Measurements from ENCODE around the gene SCG5. TPM values are rescaled to one million over a fixed set of nuclear protein-coding genes. Genes with fewer than 3 reads are reported as not detected.
"Not testable (repeated sequence)": the region's sequence is repeated elsewhere in the genome, so short reads cannot be mapped to it uniquely, and the experiment has no call there.

The SCG5 gene
- total RNA-seq, 1 donor from 2014 or later, result 12.1 TPM

- Histone ChIP-seq H3K79me2 (ENCODE audit: insufficient read depth, low read length) (peaks cover 45% of the 10 kb centered on the region), H3K27ac (ENCODE audit: low read depth, low read length) (peak within 1 kb of the TSS; percentile 88), H2AFZ (ENCODE audit: low read depth, low read length) (peak within 1 kb of the TSS; percentile 75), H3K4me3 (ENCODE audit: insufficient read depth, low read depth, low read length) (peak within 1 kb of the TSS; percentile 89), H3K9ac (ENCODE audit: low read length) (peak within 1 kb of the TSS; percentile 88), H3K4me2 (ENCODE audit: low read length) (peak within 1 kb of the TSS; percentile 94)
- not testable (repeated sequence) for H3K4me1 ChIP-seq (ENCODE audit: insufficient read depth, low read length); H4K20me1 ChIP-seq (ENCODE audit: insufficient read depth, low read length); H3K36me3 ChIP-seq (ENCODE audit: insufficient read depth, low read length); H3K27me3 ChIP-seq (ENCODE audit: insufficient read depth, low read length); FAIRE-seq; H3K27me3 Mint-ChIP-seq (ENCODE audit: low read depth, unreplicated experiment); H3K36me3 Mint-ChIP-seq (ENCODE audit: low read depth, unreplicated experiment); H3K4me1 Mint-ChIP-seq (ENCODE audit: low read depth, unreplicated experiment); H3K9me3 Mint-ChIP-seq (ENCODE audit: unreplicated experiment); H3K9me3 ChIP-seq (ENCODE audit: insufficient read depth, low read depth, low read length)
- DNase-seq (ENCODE audit: low read depth), result peak; percentile 93
- Mint-ChIP-seq H3K27ac (ENCODE audit: unreplicated experiment) (peak within 1 kb of the TSS; percentile 81), H3K4me3 (ENCODE audit: unreplicated experiment) (peak within 1 kb of the TSS; percentile 99)
Measured at GRCh38 chr15:32615051-32615870, 26.2 kb upstream of the SCG5 start, which contains the start of gene ARHGAP11A. TSS of gene ARHGAP11A (plus strand) at chr15:32615504. CDS start at chr15:32616212, 708 bp downstream.

- Histone ChIP-seq H3K79me2 (ENCODE audit: insufficient read depth, low read length) (peaks cover 47% of the 10 kb centered on the region), H3K4me3 (ENCODE audit: insufficient read depth, low read depth, low read length) (peak overlapping the region; percentile 89), H3K4me2 (ENCODE audit: low read length) (peak overlapping the region; percentile 90), H2AFZ (ENCODE audit: low read depth, low read length) (peak overlapping the region; percentile 67), H3K27ac (ENCODE audit: low read depth, low read length) (peak overlapping the region; percentile 66), H3K9ac (ENCODE audit: low read length) (peak overlapping the region; percentile 88)
- H4K20me1 ChIP-seq (ENCODE audit: insufficient read depth, low read length); H3K9me3 ChIP-seq (ENCODE audit: insufficient read depth, low read depth, low read length); H3K36me3 ChIP-seq (ENCODE audit: insufficient read depth, low read length); H3K27me3 Mint-ChIP-seq (ENCODE audit: low read depth, unreplicated experiment); H3K4me1 ChIP-seq (ENCODE audit: insufficient read depth, low read length); DNase-seq (ENCODE audit: low read depth); FAIRE-seq; H3K4me1 Mint-ChIP-seq (ENCODE audit: low read depth, unreplicated experiment); H3K27me3 ChIP-seq (ENCODE audit: insufficient read depth, low read length); H3K9me3 Mint-ChIP-seq (ENCODE audit: unreplicated experiment); H3K36me3 Mint-ChIP-seq (ENCODE audit: low read depth, unreplicated experiment): not testable (repeated sequence)
- Mint-ChIP-seq H3K27ac (ENCODE audit: unreplicated experiment) (peak overlapping the region; percentile 81), H3K4me3 (ENCODE audit: unreplicated experiment) (peak overlapping the region; percentile 99)
Measured at GRCh38 chr15:32615871-32616426, 25.6 kb upstream of the SCG5 start.

- peaks cover 2% of the 10 kb centered on the region for H3K4me1 Mint-ChIP-seq (ENCODE audit: low read depth, unreplicated experiment)
- no peak for FAIRE-seq
- TF ChIP-seq EZH2 (IDR thresholded peaks at IDR 0.05; ENCODE audit: insufficient read depth, low read length) (no peak), CTCF (IDR thresholded peaks at IDR 0.05; ENCODE audit: insufficient read depth, low read depth, low read length) (no peak)
Measured at GRCh38 chr15:32636410-32636809, 5.1 kb upstream of the SCG5 start.

More at GRCh38 chr15:32636410-32636809, 5.1 kb upstream of the SCG5 start:
- no peaks in the 10 kb centered on the region for H3K9me3 Mint-ChIP-seq (ENCODE audit: unreplicated experiment)
- peaks cover under 1% of the 10 kb centered on the region for H3K4me1 ChIP-seq (ENCODE audit: insufficient read depth, low read length)
- H3K79me2 ChIP-seq (ENCODE audit: insufficient read depth, low read length), result peaks cover 5% of the 10 kb centered on the region
- H3K4me3 ChIP-seq (ENCODE audit: insufficient read depth, low read depth, low read length), result no peak overlapping the region
- H3K4me3 Mint-ChIP-seq (ENCODE audit: unreplicated experiment), result no peak overlapping the region
- H3K9me3 ChIP-seq (ENCODE audit: insufficient read depth, low read depth, low read length), result no peaks in the 10 kb centered on the region
- H2AFZ ChIP-seq (ENCODE audit: low read depth, low read length), result no peak overlapping the region
- H3K27ac ChIP-seq (ENCODE audit: low read depth, low read length), result no peak overlapping the region
- peaks cover 24% of the 10 kb centered on the region for H3K36me3 ChIP-seq (ENCODE audit: insufficient read depth, low read length)
- no peak overlapping the region for H3K27ac Mint-ChIP-seq (ENCODE audit: unreplicated experiment)
- H3K36me3 Mint-ChIP-seq (ENCODE audit: low read depth, unreplicated experiment), result peaks cover 2% of the 10 kb centered on the region
- no peaks in the 10 kb centered on the region for H3K27me3 Mint-ChIP-seq (ENCODE audit: low read depth, unreplicated experiment)
- H3K27me3 ChIP-seq (ENCODE audit: insufficient read depth, low read length), result no peaks in the 10 kb centered on the region
- no peaks in the 10 kb centered on the region for H4K20me1 ChIP-seq (ENCODE audit: insufficient read depth, low read length)
- H3K4me2 ChIP-seq (ENCODE audit: low read length), result no peak overlapping the region
- H3K9ac ChIP-seq (ENCODE audit: low read length), result no peak overlapping the region
- peak; percentile 21 for DNase-seq (ENCODE audit: low read depth)

All from astrocyte (in vitro differentiated cells and primary cell).